Panc1 (cell line): ENCODE data around the gene GPD2. TPM values are rescaled to one million over a fixed set of nuclear protein-coding genes. Genes with fewer than 3 reads are reported as not detected.

Experiments
- ATAC-seq: fragments of 200-7000 bp; cut with Tn5 transposase; 2 replicates; pipeline ENCODE4 v1.9.1; 2020; ENCODE audit warnings: mild to moderate bottlenecking, moderate library complexity
- BruUV-seq: library from RNA; stranded (reverse); fragments of 400-500 nt; replicated peaks from 2 replicates; lab custom pipeline; 2021; lab: Mats Ljungman, UMichigan
- CTCF ChIA-PET: fragments of 300-600 bp; sonication (Branson Sonifier 250); formaldehyde crosslinking; loops from one replicate; lab custom pipeline; 2022; ENCODE audit warnings: antibody characterized with exemption; lab: Charles Lee
- POLR2A ChIA-PET: fragments of 300-600 bp; sonication (Branson Sonifier 250); formaldehyde crosslinking; loops from one replicate; lab custom pipeline; 2022; ENCODE audit warnings: antibody characterized with exemption; lab: Charles Lee
- DNase-seq: peaks from one replicate; pipeline ENCODE4 v3.0.0-alpha.2; 2010; ENCODE audit warnings: low read depth, low spot score
- H3K27ac ChIP-seq: 2 replicates; pipeline ENCODE4 v1.5.1; 2011; ENCODE audit warnings: mild to moderate bottlenecking, low read length, inconsistent platforms
- H3K27me3 ChIP-seq: fragments of 200-500 bp; sonication (Bioruptor generic); 2 replicates; pipeline ENCODE4 v1.6.0; 2014; ENCODE audit warnings: low read length, inconsistent platforms; ENCODE audit not compliant: control insufficient read depth, insufficient read depth
- H3K36me3 ChIP-seq: fragments of 200-500 bp; sonication (Bioruptor generic); 2 replicates; pipeline ENCODE4 v1.5.1; 2014; ENCODE audit warnings: inconsistent platforms, mild to moderate bottlenecking, low read length, moderate library complexity; ENCODE audit not compliant: control insufficient read depth, insufficient read depth
- H3K4me1 ChIP-seq: 2 replicates; pipeline ENCODE4 v1.5.1; 2011; ENCODE audit warnings: inconsistent platforms, mild to moderate bottlenecking, low read length, moderate library complexity; ENCODE audit not compliant: control insufficient read depth, insufficient read depth
- H3K4me3 ChIP-seq, 2 experiments: 2 replicates each; pipeline ENCODE4 v1.5.1; 2011 to 2012; ENCODE audit warnings: low read depth in 2 of 2, low read length in 2 of 2, mild to moderate bottlenecking in 2 of 2, inconsistent platforms in 1 of 2, moderate library complexity in 1 of 2
- H3K9me3 ChIP-seq: fragments of 200-500 bp; sonication (Bioruptor generic); 2 replicates; pipeline ENCODE4 v1.5.1; 2014; ENCODE audit warnings: low read depth, mild to moderate bottlenecking, inconsistent platforms, low read length, moderate library complexity; ENCODE audit not compliant: control insufficient read depth, insufficient read depth
- CTCF ChIP-seq: fragments of 450-650 bp; IDR thresholded peaks from 2 replicates; pipeline ENCODE4 v1.5.1; 2017; ENCODE audit warnings: mild to moderate bottlenecking
- POLR2AphosphoS5 ChIP-seq: IDR thresholded peaks from 2 replicates; pipeline ENCODE4 v1.6.1; 2012; ENCODE audit warnings: mild to moderate bottlenecking, low read depth, low read length, moderate library complexity
- REST ChIP-seq, 2 experiments: IDR thresholded peaks; 2 replicates each; pipeline ENCODE4 v1.6.1; 2011 to 2012; ENCODE audit warnings: low read depth in 2 of 2, control low read depth in 1 of 2, low read length in 1 of 2, mild to moderate bottlenecking in 1 of 2, moderate library complexity in 1 of 2; ENCODE audit not compliant: insufficient read depth in 1 of 2
- SIN3A ChIP-seq: IDR thresholded peaks from 2 replicates; pipeline ENCODE4 v1.6.1; 2012; ENCODE audit warnings: low read depth, mild to moderate bottlenecking, low read length, moderate library complexity, borderline replicate concordance; ENCODE audit not compliant: insufficient read depth
- TCF7L2 ChIP-seq: IDR thresholded peaks from 2 replicates; pipeline ENCODE4 v1.6.1; 2011; ENCODE audit warnings: mild to moderate bottlenecking, low read depth, low read length, inconsistent platforms
- in situ Hi-C: cut with HindIII; loops from 2 replicates; pipeline ENCODE4 v1.10.0; 2016; ENCODE audit warnings: low sequenced_read_pairs, low pct_unique_long_range_greater_than_20kb
- intact Hi-C: fragments of 100-400 bp; cut with micrococcal nuclease; formaldehyde crosslinking; loops from one replicate; pipeline ENCODE4 v1.10.0; 2022; ENCODE audit not compliant: unreplicated experiment
- total RNA-seq: library from RNA; stranded (reverse); gene quantifications from one replicate; pipeline ENCODE4 v1.2.1, GENCODE V29; 2021; ENCODE audit not compliant: unreplicated experiment

GPD2 gene
- total RNA-seq, 1 experiment from 2014 or later: 27.5 TPM

GRCh38 chr2:156541706-156542105, 105.5 kb downstream of the GPD2 start:
- no peak overlapping the region for H3K4me3 ChIP-seq
- H3K27ac ChIP-seq: no peak overlapping the region
- intact Hi-C loops: no loop called here
- ChIA-PET CTCF (no interaction called here), POLR2A (no interaction called here)
- H3K9me3 ChIP-seq: no peaks in the 10 kb centered on the region
- H3K36me3 ChIP-seq: no peaks in the 10 kb centered on the region
- ATAC-seq: no peak
- no TSS peak for BruUV-seq
- no peaks in the 10 kb centered on the region for H3K27me3 ChIP-seq
- in situ Hi-C loops: no loop called here
- TF ChIP-seq POLR2AphosphoS5 (no peak), REST (IDR thresholded peaks at IDR 0.05; ENCODE audit: insufficient read depth in 1 of 2, low read depth in 2 of 2, low read length in 1 of 2) (no peak)
- no peaks in the 10 kb centered on the region for H3K4me1 ChIP-seq
- no peak for DNase-seq

DNA sequence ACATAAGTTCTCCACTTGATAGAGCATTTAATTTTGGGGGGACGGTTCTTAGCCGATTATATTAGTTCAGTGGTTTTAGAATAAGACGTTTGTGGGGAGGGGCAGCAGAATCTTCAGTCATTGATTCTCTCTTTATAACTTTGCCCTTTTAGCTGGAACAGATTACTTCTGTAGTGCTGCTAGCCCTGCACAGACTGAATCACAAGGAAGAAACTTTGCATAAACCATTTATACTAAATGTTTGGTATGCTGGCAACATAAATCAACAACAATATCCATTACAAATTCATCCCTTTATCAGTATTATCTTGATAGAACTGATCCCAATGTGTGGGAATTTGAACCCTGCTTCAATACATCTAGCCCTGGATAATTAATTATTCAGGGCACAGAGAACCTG, 112.2 kb downstream of the GPD2 start:
- intact Hi-C loops (no loop called here), in situ Hi-C loops (no loop called here)
- ATAC-seq (no peak), DNase-seq (no peak)
- Histone ChIP-seq H3K4me1 (no peaks in the 10 kb centered on the region), H3K36me3 (no peaks in the 10 kb centered on the region), H3K4me3 (no peak overlapping the region), H3K27ac (no peak overlapping the region), H3K27me3 (no peaks in the 10 kb centered on the region), H3K9me3 (no peaks in the 10 kb centered on the region)
- no TSS peak for BruUV-seq
- POLR2A ChIA-PET: no interaction called here
- TF ChIP-seq REST (IDR thresholded peaks at IDR 0.05; ENCODE audit: insufficient read depth in 1 of 2, low read depth in 2 of 2, low read length in 1 of 2) (no peak), SIN3A (no peak), TCF7L2 (no peak), CTCF (no peak), POLR2AphosphoS5 (no peak)
- CTCF ChIA-PET: no interaction called here
